Frontal cortex (tissue), 4 donors: ENCODE measurements around the gene CPEB4. TPM values are rescaled to one million over a fixed set of nuclear protein-coding genes. Genes with fewer than 3 reads are reported as not detected.

Experiments used
- DNase-seq, 2 donors: peaks; one replicate each; pipeline ENCODE4 v3.0.0; 2012; ENCODE audit warnings: low spot score in 2 of 2
- FAIRE-seq: peaks from 2 replicates; lab custom pipeline; 2012; peaks lifted over from hg19 to GRCh38; lab: Jason Lieb, UNC
- total RNA-seq: library from RNA; depleted of rRNA; stranded (reverse); fragments of >200 nt; gene quantifications from one replicate; pipeline ENCODE4 v1.2.3, GENCODE V29; 2014
- donor health status: control.
- donor health status: control.
- donor health status: control.

CPEB4 gene
- total RNA-seq, 1 donor from 2014 or later: 76.2 TPM

GRCh38 chr5:173928871-173929574 lies 40.9 kb downstream of the CPEB4 start:
- no peak for DNase-seq
- FAIRE-seq: no peak

- DNase-seq (no peak), FAIRE-seq (no peak)
These were observed 44.6 kb downstream of the CPEB4 start for GRCh38 chr5:173932695-173933139.

GRCh38 chr5:173933901-173934300 lies 45.8 kb downstream of the CPEB4 start:
- FAIRE-seq (no peak), DNase-seq (no peak)

- no peak for FAIRE-seq
- no peak for DNase-seq
These were observed 47.2 kb downstream of the CPEB4 start for GRCh38 chr5:173935396-173935795.

- FAIRE-seq (no peak), DNase-seq (no peak)
These were observed 52.1 kb downstream of the CPEB4 start for GRCh38 chr5:173940269-173940668.

DNA sequence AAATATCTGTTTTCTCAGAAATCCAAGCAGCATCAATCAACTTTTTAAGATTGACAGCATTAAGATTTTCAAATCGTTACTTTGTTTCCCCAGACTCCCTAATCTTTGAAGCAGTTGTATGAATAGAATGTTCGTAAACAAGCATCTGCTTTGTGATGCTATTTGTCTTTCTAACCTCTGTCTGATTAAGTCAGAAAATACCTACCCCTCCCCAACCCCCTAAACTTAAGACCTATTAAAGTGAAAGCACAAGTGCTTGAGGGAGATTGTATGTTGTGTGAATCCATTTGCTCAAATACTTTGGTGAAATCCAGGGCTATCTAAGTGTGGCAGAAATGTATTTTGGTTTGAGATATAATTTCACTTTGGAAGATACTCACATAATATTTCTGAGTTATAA lies 53.0 kb downstream of the CPEB4 start:
- DNase-seq (no peak), FAIRE-seq (no peak)

- DNase-seq: no peak
- FAIRE-seq: no peak
These were observed 53.7 kb downstream of the CPEB4 start for GRCh38 chr5:173941758-173942401.

DNA sequence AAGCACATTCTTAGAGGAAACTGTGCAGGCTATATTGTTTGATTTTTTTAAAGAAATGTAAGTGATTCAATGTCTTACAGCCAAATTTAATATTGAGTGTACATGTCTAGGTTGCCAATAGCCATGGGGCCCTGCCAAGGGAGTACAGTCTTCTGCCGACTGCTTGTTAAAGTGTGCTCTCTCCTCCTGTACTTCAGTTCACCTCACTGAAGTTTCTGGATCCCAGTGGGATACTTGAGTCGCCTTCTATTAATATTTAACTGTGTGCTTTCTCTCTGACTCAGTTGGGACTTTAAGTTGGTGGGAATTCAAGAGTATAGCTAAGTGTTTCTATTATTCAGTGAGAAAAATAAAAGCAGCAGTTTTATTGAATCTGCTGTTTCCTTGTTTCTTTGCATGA lies 56.4 kb downstream of the CPEB4 start:
- FAIRE-seq (no peak), DNase-seq (no peak)

- FAIRE-seq (no peak), DNase-seq (no peak)
These were observed 57.0 kb downstream of the CPEB4 start for GRCh38 chr5:173945160-173945559.

DNA sequence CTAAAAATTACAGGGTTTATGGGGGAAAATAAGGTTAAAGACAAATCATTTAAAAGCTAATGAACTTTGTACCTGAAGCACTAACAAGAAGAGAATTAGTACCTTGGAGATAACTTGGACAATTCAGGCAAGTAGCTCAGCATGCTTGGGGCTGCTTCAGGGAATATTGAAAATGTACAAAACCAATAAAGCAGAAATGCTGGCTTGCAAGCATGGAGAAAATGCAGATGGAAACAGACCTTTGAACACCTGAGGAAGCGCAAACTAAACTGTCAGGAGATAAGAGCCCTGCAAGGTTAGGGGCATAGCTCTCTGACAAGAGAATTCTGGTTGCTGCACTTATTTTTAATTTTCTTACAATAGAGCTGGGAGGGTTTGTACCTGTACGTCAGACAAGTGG lies 58.2 kb downstream of the CPEB4 start:
- FAIRE-seq: no peak
- DNase-seq: no peak

GRCh38 chr5:173950829-173951228 lies 62.7 kb downstream of the CPEB4 start:
- FAIRE-seq: no peak
- no peak for DNase-seq

DNA sequence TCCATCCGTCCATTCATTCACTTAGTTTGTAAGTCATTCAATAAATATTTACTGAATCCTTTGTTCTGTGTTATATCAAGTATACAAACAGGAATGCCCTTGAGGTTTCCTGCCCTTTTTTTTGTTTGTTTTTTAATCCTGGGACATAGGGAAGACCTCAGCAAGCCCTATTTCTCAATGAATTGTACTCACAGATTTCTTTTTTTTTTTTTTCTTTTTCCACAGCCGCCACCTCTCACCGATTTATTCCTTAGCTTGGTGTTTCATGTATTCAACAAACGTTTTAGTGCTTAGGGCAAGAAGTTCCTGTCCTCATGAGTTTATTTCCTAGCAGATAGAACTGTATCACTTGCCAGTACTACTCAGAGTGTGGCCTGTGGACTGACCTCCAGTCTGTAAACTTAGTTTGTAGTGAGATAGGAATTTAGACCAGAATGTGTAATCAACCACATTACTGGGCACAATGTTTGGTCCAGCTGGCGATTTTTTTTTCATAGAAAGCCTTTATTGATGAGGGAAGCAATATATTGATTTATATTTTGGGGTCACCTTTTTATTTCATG lies 65.5 kb downstream of the CPEB4 start:
- FAIRE-seq (no peak), DNase-seq (no peak)

DNA sequence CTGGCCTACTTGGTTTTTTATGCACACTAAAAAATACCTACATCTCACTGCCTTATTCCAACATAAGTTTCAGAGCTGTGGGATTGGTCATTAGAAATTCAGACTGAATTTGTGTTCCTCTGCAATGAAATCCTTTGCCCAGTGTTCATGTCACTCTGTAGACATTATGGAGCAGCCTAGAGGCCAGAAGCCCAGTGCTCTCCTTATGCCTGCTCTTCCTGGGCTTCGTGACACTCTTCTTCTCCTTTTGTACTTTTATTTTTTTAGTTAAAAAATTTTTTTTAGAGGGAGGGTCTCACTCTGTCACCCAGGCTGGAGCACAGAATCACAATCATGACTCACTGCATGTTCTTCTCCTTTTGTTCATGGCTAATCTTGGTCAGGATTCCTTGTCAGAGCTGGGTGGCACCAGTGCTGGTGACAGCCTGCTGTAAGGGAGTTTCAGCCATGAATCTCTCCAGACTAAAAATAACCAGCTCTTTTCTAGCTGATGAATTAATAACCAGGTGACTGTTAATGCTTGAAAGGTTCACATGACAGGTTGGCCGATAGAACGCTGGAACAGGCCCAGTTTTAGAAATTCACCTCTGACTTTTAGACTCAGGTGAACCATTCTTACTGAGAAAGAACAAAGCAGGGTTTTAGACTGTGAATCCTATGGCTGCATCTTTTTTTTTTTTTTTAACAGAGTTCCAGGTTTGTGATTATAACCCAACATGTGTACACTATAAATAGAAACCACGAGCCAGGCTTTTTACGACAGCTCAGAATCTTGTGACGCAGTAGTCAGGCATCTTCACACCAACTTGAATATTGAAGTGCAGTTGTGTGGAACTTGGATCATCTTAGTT lies 66.7 kb downstream of the CPEB4 start:
- FAIRE-seq: no peak
- DNase-seq: no peak

GRCh38 chr5:173960986-173961385 lies 72.8 kb downstream of the CPEB4 start:
- no peak for FAIRE-seq
- DNase-seq: no peak

GRCh38 chr5:173961418-173961817 lies 73.3 kb downstream of the CPEB4 start:
- FAIRE-seq: no peak
- no peak for DNase-seq

DNA sequence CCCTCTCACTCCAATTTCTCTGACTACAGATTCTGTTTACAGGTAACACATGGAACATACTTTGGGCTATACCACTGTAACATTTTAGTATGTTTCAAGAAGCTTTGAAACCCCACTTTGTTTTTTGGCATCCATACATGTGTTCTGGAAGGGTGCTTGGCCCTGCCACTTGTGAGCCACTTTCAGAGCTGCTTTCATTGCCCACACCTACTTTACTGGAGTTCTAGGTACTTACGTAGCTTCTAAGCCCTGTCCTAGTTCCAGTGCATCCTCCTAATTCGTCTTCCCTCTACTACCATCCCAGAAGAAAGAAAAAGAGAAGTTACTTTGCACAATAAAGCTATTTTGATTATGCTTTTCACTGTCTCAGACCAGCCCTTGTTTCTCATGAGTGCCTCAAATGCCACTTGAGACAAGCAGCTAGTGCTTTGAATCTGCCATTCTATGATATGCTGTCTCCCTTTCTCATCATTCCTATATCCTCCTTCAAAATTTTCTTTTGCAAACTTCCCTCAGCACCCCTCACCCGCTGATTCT lies 74.4 kb downstream of the CPEB4 start:
- FAIRE-seq (no peak), DNase-seq (no peak)

DNA sequence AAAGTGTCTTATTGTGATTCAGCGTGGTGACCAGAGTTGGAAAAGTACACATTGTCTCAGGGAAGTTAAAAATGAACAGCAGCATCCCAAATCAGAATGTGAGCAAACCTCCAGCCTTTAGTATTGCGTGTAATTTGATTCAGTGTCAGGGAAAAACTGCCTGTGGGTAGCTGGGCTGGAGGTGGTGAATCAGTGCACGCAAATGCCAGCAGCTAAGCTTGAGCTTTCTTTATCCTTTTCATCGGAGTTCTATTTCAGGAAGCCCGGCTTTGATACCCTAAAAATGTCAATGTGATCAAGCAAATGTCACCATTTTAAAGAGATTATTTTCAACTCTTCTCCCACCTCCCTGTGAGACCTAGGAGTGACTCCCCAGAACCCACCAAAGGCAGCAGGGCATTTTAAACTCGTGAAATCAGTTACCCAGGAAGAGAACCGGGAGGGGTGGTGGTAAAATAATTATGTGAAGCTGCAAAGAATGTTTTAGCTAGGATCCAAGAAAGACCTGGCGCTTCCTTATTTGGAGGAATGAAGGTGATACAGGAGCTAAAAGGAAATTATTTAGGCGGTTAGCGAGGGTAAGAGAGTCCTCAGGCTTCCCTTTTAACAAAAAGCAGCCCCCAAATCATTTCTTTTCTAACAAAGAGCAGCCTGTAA lies 75.2 kb downstream of the CPEB4 start:
- DNase-seq (no peak), FAIRE-seq (no peak)

GRCh38 chr5:173963867-173964441 lies 75.8 kb downstream of the CPEB4 start:
- DNase-seq (no peak), FAIRE-seq (no peak)

- FAIRE-seq (no peak), DNase-seq (no peak)
These were observed 76.4 kb downstream of the CPEB4 start for GRCh38 chr5:173964506-173964905.
